NCI-H2171 (cell line): ENCODE results near the gene TTC34.

Experiments used
- DNase-seq: peaks from one replicate; lab custom pipeline; 2025; lab: John Stamatoyannopoulos, UW

TTC34 gene

GRCh38 chr1:2641381-2642130 is 159.9 kb downstream of the TTC34 start:
- DNase-seq = no peak

GRCh38 chr1:2640626-2641025 is 160.9 kb downstream of the TTC34 start:
- no peak for DNase-seq

DNA sequence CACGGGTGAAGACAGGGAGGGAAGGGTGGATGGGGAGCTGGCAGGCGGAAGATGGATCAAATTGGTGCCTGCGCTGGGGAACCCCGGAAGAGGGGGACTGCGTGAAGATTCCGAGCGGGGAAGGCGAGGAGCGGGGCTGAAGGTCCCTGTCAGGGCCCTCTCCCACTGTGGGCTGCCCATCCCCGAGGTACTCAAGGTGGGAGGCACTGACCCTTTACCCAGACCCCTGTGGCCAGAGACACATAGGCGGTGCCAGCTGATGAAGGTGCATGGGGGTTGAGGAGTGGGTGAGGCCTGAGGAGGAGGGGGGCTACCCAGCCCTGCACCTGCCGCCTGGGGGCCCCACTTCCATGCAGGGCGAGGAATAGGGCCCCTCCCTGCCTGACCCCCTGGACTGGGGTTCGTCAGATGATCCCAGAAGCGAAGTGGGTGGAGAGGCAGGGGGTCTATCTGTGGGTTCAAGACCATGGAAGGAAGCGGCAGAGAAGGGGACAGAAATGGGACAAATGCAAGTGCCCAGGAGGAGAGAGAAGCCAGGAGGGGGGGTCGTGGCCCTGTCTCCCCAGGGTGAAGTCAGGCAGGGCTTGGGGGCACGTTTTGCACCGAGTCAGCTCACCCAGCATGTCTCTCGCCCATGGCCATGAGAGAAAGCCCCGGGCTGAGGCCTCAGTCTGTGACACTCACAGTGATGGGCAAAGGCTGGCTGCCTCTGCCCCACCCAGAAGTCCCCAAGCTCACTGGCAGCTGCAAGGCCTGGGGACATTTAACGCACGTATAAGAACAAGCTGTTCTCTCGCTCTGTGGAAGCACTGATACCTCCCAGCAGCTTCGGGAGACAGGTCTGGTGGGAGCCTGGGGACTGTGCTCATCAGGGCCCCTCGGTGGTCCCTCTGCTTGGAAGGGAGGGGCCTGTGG is 161.6 kb downstream of the TTC34 start:
- no peak for DNase-seq

GRCh38 chr1:2639203-2639602 is 162.3 kb downstream of the TTC34 start:
- no peak for DNase-seq

- no peak for DNase-seq
Measured at GRCh38 chr1:2638466-2639115, 162.9 kb downstream of the TTC34 start.

- DNase-seq = no peak
Measured at GRCh38 chr1:2637442-2638145, 163.9 kb downstream of the TTC34 start.

- DNase-seq = no peak
Measured at GRCh38 chr1:2636733-2637132, 164.8 kb downstream of the TTC34 start.

- DNase-seq = no peak
Measured at GRCh38 chr1:2635361-2636010, 166.0 kb downstream of the TTC34 start.

DNA sequence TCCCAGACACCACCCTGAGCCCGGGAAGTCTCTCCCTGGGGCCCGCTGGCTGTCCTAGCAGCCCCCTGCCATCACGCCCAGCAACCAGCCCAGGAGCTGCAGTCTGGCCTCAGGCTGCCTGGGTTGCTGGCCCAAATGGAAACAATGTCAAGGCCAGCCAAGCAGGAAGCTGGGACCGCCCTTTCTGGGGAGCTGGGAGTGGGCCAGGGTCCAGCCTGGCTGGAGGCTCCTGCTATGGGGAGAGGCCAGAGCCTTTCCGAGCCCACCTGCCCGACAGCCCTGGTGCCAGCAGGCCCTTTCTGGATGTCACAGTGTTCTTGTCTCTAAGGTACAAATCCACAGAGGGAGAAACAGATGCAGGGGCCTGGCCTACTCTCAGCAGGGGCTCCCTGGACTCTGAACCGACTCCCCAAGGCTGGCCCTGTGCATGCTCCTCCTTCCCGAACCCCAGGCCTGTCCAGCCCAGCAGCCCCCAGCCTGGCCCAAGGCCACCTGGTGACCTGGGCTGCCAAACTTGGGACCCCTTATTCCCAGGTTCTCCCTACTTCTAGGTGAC is 167.5 kb downstream of the TTC34 start:
- DNase-seq = no peak

DNA sequence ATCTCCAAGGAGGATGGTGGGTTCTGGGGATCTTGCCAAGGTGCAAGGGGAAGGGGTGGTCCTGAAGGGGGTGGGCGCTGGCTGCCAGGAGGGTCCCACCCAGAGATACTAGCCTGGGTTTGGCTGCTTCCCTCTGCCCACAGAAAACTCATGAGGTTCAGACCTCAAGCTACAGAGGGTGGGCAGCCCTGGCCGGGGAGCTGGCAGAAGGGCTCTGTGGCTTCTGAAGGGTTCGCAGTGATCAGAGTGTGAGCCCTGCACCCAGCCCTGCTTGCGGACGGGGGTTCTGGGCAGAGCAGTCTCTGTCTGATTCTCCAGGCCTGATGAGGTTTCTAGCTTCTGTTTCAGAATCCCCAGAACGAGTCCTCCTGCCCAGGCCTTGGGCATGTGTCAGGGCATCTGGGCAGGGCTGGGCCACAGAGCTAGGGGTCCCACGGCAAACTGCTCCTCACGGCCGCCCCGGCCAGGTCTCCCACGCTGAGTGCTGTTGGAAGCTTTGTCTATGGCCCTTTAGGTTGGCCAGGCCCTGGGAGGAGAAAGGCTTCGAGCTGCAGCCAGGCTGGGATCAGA is 168.0 kb downstream of the TTC34 start:
- DNase-seq = no peak

GRCh38 chr1:2632561-2633361 is 168.7 kb downstream of the TTC34 start, which contains the start of gene MMEL1:
TSS of gene MMEL1 (minus strand) at chr1:2633016. CDS start at chr1:2629484, 3,532 bp downstream.
- peak; percentile 61 for DNase-seq

DNA sequence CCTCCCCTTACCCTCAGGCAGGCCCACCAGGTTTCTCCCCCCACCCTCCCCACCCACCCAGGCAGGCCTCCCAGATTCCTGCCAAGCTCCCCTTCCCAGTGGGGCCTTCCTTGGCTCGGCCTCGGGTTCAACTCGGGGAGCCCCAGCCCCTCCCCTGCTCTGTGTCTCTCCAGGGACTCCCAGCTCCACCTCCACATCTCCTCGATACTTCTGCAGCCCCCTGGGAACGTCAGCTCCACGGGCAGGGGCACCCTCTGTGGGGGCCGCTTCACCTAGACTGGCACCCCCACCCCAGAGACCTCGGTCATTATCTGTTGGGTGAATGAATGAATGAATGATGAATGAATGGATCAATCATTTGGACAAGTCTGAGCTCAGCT is 169.5 kb downstream of the TTC34 start:
- no peak for DNase-seq

DNA sequence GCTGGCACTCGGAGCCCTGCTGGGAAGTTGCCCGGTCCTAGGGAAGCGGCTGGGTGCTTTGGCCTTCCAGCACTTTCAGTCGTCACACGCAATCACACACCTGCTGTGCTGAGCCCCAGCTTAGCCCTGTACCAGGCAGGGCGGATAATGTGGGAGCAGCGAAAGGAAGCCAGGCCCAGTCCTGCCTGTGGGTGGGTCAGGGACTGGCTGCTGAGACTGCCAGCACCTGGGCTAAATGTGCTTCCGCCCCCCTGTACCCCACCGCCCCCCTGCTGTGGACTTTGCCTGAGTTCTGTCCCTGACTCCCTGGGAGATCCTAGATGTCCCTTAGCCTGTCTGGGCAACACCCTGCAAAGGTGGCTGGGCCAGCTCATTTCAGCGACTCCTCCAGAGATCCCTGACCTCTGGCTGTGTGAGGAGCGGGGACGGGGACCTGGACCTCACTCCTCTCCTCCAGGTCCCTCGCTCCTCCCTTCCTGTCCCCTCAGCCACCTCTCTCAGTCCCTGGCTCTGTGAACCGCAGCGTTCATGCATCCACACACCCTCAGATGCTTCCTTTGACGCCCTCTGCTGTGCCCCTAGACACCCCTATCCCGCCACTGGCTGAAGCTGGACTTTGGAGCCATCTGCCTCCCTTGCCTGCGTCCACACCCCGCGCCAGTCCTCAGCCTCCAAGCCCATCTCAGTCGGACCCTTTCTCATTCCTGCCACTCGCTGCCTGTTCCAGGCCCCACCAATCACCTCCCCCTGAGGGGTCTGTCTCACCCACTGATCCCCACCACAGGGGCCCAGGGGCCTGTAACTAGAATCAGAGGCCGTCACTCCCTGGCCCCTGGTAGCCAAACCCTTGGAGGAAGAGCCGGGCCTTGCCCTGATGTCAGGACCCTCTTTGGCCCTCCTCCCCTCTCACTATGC is 170.1 kb downstream of the TTC34 start:
- DNase-seq = no peak

GRCh38 chr1:2630498-2631135 is 170.9 kb downstream of the TTC34 start:
- no peak for DNase-seq

- DNase-seq = no peak
Measured at GRCh38 chr1:2629627-2630497, 171.6 kb downstream of the TTC34 start.

DNA sequence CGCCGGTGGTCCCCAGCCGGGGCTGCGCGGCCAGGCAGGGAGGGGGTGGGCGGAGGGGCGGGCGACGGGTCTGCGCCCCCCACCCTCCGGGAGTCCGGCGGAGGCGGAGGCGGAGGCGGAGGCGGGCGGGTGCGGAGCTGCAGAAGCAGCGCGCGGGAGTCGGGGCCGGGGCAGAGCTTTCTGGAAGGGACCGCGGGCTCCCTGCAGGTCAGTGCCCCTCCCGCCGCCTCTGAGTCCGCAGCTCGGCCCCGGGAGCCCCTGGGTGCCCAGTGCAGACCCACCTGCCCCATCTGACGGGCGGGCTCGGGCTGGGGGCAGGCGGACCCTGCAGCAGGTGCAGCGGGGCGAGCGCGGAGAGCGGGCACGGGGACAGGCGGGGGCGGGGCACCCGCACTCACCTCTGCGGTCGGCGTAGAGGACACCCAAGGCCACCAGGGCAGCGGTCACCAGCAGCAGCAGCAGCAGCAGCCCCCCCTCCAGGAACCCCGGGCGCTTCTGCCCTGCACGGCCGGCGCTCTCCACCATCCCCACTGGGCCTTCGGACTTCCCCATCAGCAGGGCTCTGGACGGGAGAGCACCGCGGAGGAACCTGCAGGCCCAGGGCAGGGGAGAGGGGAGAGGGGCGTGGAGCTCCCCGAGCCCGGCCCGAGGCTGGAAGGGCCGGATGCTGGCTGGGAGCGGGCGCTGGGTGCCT is 172.4 kb downstream of the TTC34 start:
- no peak for DNase-seq
